ENCODE data around the gene SIK2. TPM values are rescaled to one million over a fixed set of nuclear protein-coding genes. Genes with fewer than 3 reads are reported as not detected.
A peak's percentile ranks its signal among the peaks of the same experiment; 100 is the strongest.

The SIK2 gene
- total RNA-seq, 4 donors from 2014 or later, result 6.6 to 19.1 (median 16.2) TPM

DNA sequence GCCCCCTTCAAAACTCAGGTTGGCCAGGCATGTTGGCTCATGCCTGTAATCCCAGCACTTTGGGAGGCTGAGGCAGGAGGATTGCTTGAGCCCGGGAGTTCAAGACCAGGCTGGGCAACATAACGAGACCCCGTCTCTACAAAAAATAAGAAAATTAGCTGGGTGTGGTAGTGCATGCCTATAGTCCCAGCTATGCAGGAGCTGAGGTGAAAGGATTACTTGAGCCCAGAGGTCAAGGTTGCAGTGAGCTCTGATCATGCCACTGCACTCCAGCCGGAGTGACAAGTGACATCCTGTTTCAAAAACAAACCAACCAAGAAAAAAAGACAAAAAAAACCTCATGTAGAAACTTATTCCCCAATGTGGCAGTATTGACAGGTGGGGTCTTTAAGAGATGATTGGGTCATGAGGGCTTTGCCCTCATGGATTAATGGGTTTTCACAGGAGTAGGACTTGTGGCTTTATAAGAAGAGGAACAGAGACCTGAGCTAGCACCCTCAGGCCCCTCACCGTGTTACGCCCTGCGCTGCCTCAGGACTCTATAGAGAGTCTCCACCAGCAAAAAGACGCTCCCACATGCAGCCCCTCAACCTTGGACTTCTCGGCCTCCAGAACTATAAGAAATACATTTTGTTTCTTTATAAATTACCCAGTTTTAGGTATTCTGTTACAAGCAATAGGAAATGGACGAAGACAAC lies 39.4 kb upstream of the SIK2 start:
- no peak overlapping the region for H3K4me3 ChIP-seq
- in situ Hi-C loops (cut with MboI; ENCODE audit: low pct_ligation_motif_present in 1 of 4, low pct_unique_long_range_greater_than_20kb in 1 of 4, low sequenced_read_pairs in 3 of 4), result no loop called here
- WGBS, 2 donors (ENCODE audit: low coverage in 1 of 2), result 84 to 95% methylated on average over 6 to 10 of the region's 10 CpGs
- TF ChIP-seq EP300 (IDR thresholded peaks at IDR 0.05; ENCODE audit: low read depth) (no peak), CTCF (IDR thresholded peaks at IDR 0.05) (no peak), POLR2A (IDR thresholded peaks at IDR 0.05) (no peak), POLR2AphosphoS5 (IDR thresholded peaks at IDR 0.05) (no peak)
- H3K27ac ChIP-seq, result no peak overlapping the region
- H3K27me3 ChIP-seq, result no peaks in the 10 kb centered on the region
- H3K4me1 ChIP-seq, result no peaks in the 10 kb centered on the region
- H3K36me3 ChIP-seq, result no peaks in the 10 kb centered on the region
- no peaks in the 10 kb centered on the region for H3K9me3 ChIP-seq
- DNase-seq, result no peak
- intact Hi-C loops (cut with DNase I; ENCODE audit: low total_unique reads), result loop anchor here (10.0 kb wide), 1 partner anchor 282 kb away; no protein-coding TSS in a partner anchor

DNA sequence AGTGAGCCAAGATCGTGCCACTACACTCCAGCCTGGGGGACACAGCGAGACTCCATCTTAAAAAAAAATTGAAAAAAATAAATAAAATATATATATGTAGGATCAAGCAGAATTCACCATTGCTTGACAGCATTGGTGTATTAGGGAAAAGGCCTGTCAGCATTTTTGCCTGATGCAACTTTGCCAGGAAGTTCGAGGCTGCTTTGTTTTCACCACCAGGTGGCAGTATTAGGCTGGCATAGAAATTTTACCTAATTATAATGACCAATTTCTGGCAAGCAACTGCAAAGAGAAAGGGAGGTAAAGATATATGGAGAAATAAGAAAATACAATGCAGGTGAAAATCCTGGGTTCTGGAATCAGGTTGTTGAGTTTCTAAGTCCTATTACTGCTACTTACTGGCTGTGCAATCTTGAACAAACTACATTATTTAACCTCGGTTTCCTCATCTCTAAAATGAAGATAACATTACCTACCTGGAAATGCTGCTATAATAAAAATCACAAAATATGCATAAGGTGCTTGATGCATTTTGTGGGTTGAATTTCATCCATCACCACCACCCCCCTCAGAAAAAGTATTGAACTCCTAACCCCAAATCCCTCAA lies 37.0 kb upstream of the SIK2 start:
- TF ChIP-seq CTCF (IDR thresholded peaks at IDR 0.05), result peak; percentile 79 to 93 (median 92)
- no peak for TF ChIP-seq EP300 (IDR thresholded peaks at IDR 0.05; ENCODE audit: low read depth)
- H3K4me1 ChIP-seq, result no peaks in the 10 kb centered on the region
- no peak overlapping the region for H3K4me3 ChIP-seq
- in situ Hi-C loops (cut with MboI; ENCODE audit: low pct_ligation_motif_present in 1 of 4, low pct_unique_long_range_greater_than_20kb in 1 of 4, low sequenced_read_pairs in 3 of 4), result loop anchor here in 1 of 4 donors (5.0 kb wide), 1 partner anchor 277 kb away; no protein-coding TSS in a partner anchor
- intact Hi-C loops (cut with DNase I; ENCODE audit: low total_unique reads), result loop anchor here (10.0 kb wide), 1 partner anchor 280 kb away; no protein-coding TSS in a partner anchor
- DNase-seq, result peak; percentile 68
- H3K36me3 ChIP-seq, result no peaks in the 10 kb centered on the region
- WGBS, 2 donors (ENCODE audit: low coverage in 1 of 2), result 68 to 100% methylated on average over 1 to 4 of the region's 4 CpGs
- H3K9me3 ChIP-seq, result no peaks in the 10 kb centered on the region
- no peaks in the 10 kb centered on the region for H3K27me3 ChIP-seq
- H3K27ac ChIP-seq, result no peak overlapping the region

GRCh38 chr11:111566324-111566723 lies 35.9 kb upstream of the SIK2 start:
- WGBS, 2 donors (ENCODE audit: low coverage in 1 of 2), result 68 to 85% methylated on average over 6 to 7 of the region's 7 CpGs
- Histone ChIP-seq H3K27ac (no peak overlapping the region), H3K4me1 (no peaks in the 10 kb centered on the region), H3K4me3 (no peak overlapping the region), H3K27me3 (no peaks in the 10 kb centered on the region), H3K36me3 (no peaks in the 10 kb centered on the region), H3K9me3 (no peaks in the 10 kb centered on the region)
- DNase-seq, result no peak
- intact Hi-C loops (cut with DNase I; ENCODE audit: low total_unique reads) (loop anchor here (10.0 kb wide), 1 partner anchor 278 kb away; no protein-coding TSS in a partner anchor), in situ Hi-C loops (cut with MboI; ENCODE audit: low pct_ligation_motif_present in 1 of 4, low pct_unique_long_range_greater_than_20kb in 1 of 4, low sequenced_read_pairs in 3 of 4) (loop anchor here in 1 of 4 donors (5.0 kb wide), 1 partner anchor 276 kb away; no protein-coding TSS in a partner anchor)
- TF ChIP-seq POLR2A (IDR thresholded peaks at IDR 0.05) (no peak), EP300 (IDR thresholded peaks at IDR 0.05; ENCODE audit: low read depth) (no peak), CTCF (IDR thresholded peaks at IDR 0.05) (no peak), POLR2AphosphoS5 (IDR thresholded peaks at IDR 0.05) (no peak)

DNA sequence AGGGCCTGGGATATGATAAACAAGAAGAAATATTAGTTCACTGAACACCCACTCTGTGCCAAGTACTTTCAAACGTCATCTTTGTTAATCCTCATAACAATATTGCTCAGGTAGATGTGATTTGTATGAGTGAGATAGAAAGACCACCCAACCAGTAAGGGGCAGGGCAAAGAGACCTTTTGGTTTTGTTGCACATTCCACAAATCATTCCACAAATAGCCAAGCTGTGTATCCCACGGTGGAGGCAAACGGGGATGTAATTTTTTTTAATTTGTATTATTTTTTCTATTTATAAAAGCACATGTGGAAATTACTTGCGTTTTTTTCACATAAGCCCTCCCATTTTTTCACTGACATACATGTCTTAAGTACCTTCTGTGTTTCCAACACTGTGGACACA lies 32.8 kb upstream of the SIK2 start:
- Histone ChIP-seq H3K27ac (no peak overlapping the region), H3K4me3 (no peak overlapping the region), H3K4me1 (peaks cover 0 to 6% (median under 1%) of the 10 kb centered on the region in 4 donors), H3K9me3 (no peaks in the 10 kb centered on the region), H3K27me3 (no peaks in the 10 kb centered on the region), H3K36me3 (no peaks in the 10 kb centered on the region)
- in situ Hi-C loops (cut with MboI; ENCODE audit: low pct_ligation_motif_present in 1 of 4, low pct_unique_long_range_greater_than_20kb in 1 of 4, low sequenced_read_pairs in 3 of 4) (loop anchor here in 1 of 4 donors (5.0 kb wide), 1 partner anchor 273 kb away; no protein-coding TSS in a partner anchor), intact Hi-C loops (cut with DNase I; ENCODE audit: low total_unique reads) (loop anchor here (10.0 kb wide), 1 partner anchor 275 kb away; no protein-coding TSS in a partner anchor)
- no peak for DNase-seq
- 56 to 68% methylated on average over 4 of the region's 4 CpGs for WGBS, 2 donors (ENCODE audit: low coverage in 1 of 2)
- no peak for TF ChIP-seq EP300 (IDR thresholded peaks at IDR 0.05; ENCODE audit: low read depth)
- no peak for TF ChIP-seq CTCF (IDR thresholded peaks at IDR 0.05)
- TF ChIP-seq POLR2A (IDR thresholded peaks at IDR 0.05), result no peak
- no peak for TF ChIP-seq POLR2AphosphoS5 (IDR thresholded peaks at IDR 0.05)
